Ramos (cell line): Measurements from ENCODE around the gene PSORS1C1.
"Not testable (repeated sequence)": the region's sequence is repeated elsewhere in the genome, so short reads cannot be mapped to it uniquely, and the experiment has no call there.

Experiments used
- in situ Hi-C: fragments of 300-500 bp; cut with MboI; formaldehyde crosslinking; loops from one replicate; pipeline ENCODE4 v1.14.3; 2022; ENCODE audit warnings: low sequenced_read_pairs; ENCODE audit not compliant: unreplicated experiment

Gene PSORS1C1

DNA sequence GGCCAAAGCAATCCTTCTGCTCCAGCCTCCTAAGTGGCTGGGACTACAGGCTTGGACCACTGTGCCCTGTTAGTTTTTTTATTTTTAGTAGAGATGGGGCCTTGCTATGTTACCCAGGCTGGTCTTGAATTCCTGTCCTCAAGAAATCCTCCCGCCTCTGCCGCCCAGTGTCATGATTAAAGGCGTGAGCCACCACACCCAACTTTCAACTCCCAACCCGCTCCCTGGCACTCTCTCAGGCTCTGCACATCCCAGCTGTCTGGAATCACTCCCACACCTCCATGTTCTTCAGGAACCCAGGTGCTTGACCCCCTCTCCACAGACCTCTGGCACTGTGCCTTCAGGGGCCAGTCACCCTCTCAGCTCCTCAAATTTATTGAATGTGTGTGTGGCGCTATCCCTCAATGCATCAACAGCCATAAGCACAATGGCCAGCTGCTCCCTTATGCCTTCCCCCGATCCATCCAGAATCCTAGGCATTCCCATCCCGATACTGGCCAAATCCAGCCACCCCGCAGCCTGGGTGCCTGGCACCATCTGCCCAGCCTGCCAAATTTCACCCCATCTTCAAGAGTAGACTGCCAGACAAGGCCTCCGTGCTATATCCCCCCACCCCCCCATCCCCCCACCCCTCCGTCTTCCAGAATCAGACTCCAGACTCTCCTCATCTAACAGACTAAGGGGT, 56.5 kb downstream of the PSORS1C1 start:
- in situ Hi-C loops, result no loop called here

DNA sequence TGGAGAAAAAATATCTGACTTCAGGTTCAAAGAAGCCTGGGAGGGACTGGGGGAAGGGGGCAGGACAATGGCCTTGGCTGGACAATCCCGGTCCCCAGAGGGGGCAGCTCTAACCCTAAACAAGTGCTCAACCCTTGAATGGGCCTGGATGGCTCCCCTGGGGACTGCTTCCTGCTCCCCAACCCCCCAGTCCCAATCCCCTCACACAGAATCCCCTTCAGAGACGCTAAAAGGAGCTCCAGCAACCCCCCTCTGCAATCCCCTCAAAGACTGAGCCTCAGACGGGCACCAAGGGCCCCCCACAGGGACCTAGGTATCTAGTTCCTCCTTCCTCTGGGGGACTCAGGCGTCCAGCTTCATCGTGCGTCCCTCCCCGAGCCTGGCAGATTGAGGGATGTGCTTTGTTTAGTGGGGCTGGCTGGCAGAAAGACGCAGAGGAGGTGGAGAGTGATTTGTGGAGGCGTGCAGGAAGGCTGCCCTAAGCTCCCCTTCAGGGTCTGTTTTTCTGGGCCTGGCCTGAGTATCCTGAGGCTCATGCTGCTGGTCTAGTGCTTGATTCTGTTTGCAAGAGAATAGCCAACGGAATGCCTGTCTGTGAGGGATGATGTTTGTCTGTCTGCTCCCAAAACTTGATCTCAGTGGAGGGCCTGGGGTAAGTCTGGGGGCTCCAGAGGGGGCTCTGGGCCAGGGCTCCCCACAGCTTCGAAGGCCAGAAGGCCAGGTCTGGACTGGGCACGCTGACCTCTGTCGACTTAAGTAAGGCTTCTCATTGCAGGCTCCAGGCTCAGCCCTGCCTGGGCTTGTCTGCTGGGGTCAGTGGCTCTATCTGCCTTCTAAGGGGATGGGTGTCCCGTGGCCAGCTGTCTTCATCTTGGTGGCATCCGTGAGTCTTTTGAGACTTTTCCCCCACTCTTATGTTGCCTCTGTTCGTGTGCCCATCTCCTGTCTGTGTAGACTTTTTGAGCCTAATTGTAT, 57.6 kb downstream of the PSORS1C1 start:
- in situ Hi-C loops, result no loop called here

DNA sequence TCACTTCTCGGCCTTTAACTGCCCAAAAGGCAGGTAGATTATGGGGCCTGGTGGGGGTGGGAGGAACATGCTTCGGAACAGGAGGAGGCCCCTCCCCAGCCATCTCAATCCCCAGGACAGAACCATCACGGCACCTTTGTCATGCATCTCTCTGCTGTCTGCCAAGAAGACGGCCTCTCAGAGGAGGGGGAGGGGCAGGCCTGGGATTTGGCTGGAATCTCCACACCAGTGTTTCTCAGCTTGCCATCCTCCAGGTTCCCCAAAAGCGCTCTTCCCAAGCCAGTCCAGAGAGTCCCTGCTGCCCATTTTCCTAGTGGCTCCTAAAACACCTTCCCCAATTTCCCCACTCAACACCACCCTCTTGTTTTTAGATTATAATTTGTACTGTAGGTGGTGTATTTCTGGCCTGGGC, 58.4 kb downstream of the PSORS1C1 start:
- in situ Hi-C loops, result no loop called here

DNA sequence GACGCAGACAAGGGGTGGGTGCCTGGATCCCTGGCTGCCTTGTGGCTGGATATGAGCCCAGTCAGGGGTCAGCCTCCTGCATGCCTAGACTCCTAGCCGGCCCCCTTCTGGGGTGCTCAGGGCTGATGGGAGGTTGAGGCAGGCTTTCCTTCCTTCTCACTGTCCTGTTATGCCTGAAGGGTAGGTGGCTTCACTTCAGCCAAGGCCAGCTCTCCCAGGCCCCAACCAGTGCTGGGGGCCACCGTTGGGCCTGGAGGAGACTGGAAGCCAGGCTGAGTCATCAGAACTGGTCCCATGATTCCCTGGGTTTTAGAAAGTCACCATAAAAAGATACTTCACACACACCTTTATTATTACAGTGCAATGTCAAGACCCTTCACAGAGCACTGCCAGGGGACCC, 58.8 kb downstream of the PSORS1C1 start:
- in situ Hi-C loops, result no loop called here

DNA sequence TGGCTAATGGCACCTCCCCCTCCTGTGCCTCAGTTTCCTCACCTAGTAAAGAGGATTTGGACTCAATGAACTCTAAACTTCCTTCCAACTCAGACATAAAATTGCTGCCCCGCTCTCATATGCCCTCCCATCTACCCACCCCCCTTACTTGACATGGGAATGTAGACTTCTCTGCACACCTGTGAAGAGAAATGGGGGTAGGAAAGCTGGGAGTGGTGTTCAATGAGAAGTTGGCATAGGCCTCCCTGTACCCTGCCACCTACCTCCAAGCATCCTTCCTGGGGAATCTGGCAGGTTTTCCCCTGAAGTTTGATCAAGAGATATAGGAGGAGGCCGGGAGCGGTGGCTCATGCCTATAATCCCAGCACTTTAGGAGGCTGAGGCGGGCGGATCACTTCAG, 59.8 kb downstream of the PSORS1C1 start:
- in situ Hi-C loops, result no loop called here

DNA sequence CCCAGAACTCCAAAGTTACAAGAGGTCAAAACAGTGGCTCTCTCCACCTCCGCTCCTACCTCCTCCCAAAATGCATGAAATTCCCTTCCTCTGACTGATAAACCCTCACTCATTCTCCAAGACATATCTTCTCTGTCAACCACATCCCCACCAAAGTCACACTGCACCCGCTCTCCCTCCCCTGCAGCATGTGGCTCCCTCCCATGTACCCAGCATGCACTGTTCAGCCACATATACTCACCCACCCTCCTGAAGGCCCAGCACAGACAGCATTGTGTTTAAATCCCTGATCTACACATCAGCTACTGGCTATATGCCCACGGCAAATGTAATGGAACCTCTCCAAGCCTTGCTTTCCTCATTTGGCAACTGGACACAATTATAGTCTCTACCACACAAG, 61.4 kb downstream of the PSORS1C1 start:
- in situ Hi-C loops, result no loop called here

DNA sequence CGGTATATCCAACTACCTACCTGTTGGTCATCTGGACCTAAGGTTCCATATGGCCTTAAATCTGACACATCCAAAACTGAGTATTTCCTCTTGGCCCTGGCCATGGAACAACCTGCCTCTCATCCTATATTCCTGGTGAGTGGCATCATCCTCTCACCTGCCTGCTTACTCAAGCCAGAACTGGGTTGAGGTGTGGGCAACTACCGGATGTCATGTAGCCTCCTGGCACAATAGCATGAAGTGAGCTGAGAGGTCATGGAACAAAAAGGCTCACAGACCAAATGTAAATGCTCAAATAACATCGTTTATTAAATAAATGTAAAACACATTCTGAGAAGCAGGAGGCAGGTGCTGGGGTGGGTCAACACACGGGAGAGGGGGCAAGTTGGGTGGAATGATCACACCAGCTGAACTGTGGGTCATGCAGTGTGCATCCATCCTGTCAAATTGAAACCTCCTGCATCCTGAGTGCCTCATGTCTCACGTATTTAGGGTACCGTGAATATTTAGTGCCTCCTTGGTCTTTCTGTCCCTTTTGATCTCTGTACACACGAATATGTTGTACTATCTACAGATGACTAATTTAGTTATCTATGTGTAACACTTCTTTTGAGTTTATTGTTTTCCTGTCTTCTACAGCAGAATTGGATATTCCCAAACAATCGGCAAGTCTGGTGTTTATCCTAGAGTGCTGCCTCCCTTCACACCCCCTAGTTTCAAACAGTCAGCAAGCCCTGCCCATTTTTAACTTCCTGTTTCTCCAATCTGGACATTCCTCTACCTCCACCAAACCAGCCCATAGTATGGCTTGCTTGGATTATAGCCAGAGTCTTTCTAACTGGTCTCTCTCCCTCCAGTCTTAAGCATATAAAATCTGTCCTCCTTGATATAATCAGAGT, 63.8 kb downstream of the PSORS1C1 start:
- in situ Hi-C loops, result no loop called here

DNA sequence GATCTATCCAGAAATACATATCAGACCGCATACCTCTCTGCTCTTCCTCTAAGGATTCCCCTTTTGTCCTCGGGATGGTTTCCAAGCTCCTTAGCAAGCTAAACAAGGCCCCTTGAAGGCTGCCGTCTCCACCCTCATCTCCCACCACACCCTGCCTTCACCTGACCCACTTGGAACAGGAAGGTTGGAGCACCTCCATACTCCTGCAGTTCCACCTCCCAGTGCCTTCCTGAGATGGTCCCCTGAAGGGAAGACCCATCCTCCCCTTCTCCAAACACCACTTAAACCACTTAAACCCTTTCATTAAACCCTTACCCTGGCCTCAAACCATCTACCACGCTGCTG, 64.4 kb downstream of the PSORS1C1 start:
- in situ Hi-C loops, result no loop called here

DNA sequence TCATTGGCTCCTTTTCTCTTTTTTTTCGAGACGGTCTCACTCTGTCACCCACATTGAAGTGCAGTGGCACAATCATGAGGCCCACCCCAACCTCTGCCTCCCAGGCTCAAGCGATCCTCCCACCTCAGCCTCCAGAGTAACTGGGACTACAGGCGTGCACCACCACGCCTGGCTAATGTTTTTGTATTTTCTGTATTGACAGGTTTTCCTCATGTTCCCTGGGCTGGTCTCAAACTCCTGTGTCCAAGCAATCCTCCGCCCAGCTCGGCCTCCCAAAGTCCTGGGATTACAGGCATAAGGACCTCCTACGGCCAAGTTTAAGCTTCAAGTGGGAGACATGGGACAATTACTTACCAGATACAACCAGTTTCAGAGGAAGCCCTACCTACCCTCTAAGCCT, 65.3 kb downstream of the PSORS1C1 start:
- in situ Hi-C loops, result no loop called here

DNA sequence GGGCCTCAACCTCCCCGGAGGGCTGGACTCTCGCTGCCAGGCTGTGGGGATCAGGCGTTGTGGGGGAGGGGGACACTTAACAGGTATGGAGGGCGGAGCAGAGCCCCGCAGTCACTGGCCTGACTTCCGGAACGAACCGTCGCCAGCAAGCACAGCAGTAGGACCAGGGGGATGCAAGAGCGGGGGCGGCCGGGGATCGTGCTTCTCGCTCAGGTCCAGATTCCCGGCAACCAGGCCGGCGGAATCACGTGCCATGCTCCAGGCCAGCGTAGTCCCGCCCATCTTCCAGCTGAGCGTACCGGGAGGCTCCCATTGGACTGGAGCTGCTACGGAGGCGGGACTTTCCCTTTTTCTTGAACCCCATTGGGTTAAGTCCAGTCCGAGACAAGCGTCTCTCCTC, 65.9 kb downstream of the PSORS1C1 start:
- in situ Hi-C loops, result no loop called here

DNA sequence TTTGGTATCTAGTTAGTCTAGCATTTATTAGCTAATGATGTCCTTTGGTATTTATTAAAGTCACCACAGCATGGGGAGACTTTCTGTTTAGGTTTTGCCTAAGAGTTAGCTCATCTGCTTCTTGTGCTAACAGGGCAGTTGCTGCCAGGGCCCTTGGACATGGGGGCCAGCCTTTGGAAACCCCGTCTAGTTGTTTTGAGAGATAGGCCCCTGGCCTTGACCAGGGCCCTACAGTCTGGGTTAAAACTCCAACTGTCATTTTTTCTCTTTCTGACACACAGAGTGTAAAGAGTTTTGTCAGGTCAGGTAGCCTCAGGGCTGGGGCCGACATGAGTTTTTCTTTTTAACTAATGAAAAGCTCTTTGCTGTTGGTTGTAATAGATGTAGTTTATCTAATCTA, 68.7 kb downstream of the PSORS1C1 start:
- in situ Hi-C loops, result not testable (repeated sequence)

DNA sequence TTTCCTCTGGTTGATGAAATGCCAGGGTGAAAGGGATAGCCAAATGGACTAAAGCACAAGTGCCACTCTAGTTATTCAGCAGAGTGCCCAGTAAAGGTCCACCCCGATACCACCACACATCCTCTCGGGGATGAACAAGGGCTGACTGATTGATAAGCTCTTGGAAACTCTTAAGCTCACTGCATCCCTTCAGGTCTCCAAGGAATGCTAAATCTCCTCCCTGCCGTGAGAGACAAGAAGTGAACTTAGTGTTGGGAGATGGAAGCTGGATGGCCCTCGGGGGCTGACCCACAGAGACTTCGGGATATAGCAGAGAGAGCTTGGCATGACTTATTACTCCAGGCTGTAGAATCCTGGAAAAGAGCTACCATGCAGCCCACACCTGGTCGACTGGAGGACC, 69.3 kb downstream of the PSORS1C1 start:
- in situ Hi-C loops, result not testable (repeated sequence)

DNA sequence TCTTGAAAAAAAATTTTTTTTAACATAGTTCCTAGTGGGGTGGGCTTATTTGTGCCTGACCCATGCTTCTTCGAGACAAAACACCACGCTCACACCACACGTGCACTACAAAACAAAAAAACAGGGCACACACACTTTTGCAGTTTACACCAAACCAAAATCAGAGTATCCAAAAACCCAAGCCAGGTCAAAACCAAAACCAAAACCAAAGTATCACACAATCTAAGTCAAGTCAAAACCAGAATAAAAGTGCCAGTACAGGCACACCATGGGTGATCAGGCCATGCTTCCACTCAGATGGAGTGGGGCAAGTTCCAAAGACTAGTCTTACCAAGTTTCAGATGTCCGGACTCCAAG, 71.1 kb downstream of the PSORS1C1 start:
- in situ Hi-C loops, result not testable (repeated sequence)

DNA sequence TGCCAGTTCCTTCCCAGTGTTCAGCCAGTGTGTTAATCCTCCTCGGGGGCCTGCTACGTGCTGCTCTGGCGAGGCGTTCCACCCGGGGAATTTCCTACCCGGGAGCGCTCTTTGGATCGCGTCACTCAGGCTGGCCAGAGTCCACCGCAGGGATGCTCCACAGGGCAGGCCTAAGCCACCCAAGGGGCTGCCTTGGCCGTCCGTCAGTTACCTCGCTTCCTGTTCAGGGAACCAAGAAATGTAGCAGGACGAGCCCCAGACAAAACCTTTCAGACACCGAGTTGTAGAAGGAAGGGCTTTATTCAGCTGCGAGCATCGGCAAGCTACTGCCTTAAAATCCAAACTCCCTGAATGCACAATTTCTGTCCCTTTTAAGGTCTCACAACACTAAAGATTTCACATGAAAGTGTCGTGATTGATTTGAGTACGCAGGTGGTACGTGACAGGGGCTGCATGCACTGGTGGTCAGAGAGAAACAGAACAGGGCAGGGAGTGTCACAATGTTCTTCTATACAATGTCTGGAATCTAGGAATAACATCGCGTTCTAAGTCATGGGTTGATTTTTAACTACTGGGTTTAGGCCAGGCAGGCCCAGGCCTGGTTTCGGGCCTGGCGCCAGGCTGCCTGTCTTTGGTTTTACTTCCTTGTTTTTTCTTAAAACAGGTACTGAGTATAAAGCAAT, 71.6 kb downstream of the PSORS1C1 start:
- in situ Hi-C loops, result no loop called here

DNA sequence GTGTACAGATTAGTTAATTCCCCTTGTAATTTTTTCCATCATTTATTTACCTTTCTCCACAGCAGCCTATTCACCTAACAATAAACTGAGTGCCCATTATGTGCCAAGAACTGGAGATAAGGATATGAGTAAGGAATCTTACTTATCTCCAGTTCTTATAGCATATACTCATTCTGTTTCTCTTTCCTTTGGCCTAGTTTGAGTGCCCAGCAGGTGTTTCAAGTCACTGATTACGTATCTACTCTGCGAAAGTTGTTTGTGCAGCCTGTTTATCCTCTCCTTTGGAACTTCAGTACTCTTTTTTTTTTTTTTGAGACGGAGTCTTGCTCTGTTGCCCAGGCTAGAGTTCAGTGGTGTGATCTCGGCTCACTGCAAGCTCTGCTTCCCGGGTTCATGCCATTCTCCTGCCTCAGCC, 73.2 kb downstream of the PSORS1C1 start:
- in situ Hi-C loops, result no loop called here

DNA sequence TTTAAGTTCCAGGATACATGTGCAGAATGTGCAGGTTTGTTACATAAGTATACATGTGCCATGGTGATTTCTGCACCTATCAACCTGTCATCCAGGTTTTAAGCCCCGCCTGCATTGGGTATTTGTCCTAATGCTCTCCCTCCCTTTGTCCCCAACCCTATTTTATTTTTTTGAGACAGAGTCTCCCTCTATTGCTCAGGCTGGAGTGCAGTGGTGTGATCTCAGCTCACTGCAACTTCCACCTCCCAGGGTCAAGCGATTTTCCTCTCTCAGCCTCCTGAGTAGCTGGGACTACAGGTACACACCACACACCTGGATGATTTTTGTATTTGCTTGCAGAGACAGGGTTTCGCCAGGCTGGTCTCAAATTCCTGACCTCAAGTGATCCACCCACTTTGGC, 74.6 kb downstream of the PSORS1C1 start:
- in situ Hi-C loops, result not testable (repeated sequence)
